ENCODE data around the gene ART1.

GRCh38 chr11:3674189-3674588, 29.3 kb downstream of the ART1 start:
- TF ChIP-seq EZH2 (IDR thresholded peaks at IDR 0.05; ENCODE audit: low read length, unreplicated experiment), result no peak
- no peak for TF ChIP-seq CTCF (conservative IDR thresholded peaks at IDR 0.05; ENCODE audit: low read depth, low read length)
- no peak for TF ChIP-seq EZH2phosphoT487 (IDR thresholded peaks at IDR 0.05; ENCODE audit: borderline replicate concordance, low read length)

Data from PC-3 (cell line).